Keratinocyte (primary cell): ENCODE data around the gene NHLRC1. TPM values are rescaled to one million over a fixed set of nuclear protein-coding genes. Genes with fewer than 3 reads are reported as not detected.

Experiments
- DNase-seq: peaks from one replicate; pipeline ENCODE4 v3.0.0-alpha.2; 2011; ENCODE audit warnings: low read depth, missing footprints, low spot score
- FAIRE-seq: peaks from 2 replicates; lab custom pipeline; 2011; peaks lifted over from hg19 to GRCh38; lab: Jason Lieb, UNC
- H2AFZ ChIP-seq: 2 replicates; pipeline ENCODE4 v1.6.0; 2012; ENCODE audit warnings: low read length, control low read depth, inconsistent platforms; ENCODE audit not compliant: control insufficient read depth
- H3K27ac ChIP-seq: 2 replicates; pipeline ENCODE4 v1.5.1; 2011; ENCODE audit warnings: low read length; ENCODE audit not compliant: control insufficient read depth, insufficient read depth
- H3K27me3 ChIP-seq: 3 replicates; pipeline ENCODE4 v1.6.0; 2011; ENCODE audit warnings: low read length; ENCODE audit not compliant: control insufficient read depth, insufficient read depth; ENCODE audit errors: extremely low read depth
- H3K36me3 ChIP-seq, 2 experiments: 2 replicates in 1 of 2; 3 replicates in 1 of 2; pipeline ENCODE4 v1.5.1; 2011; ENCODE audit warnings: low read length in 2 of 2, mild to moderate bottlenecking in 1 of 2; ENCODE audit not compliant: control insufficient read depth in 2 of 2, insufficient read depth in 2 of 2; ENCODE audit errors: extremely low read depth in 1 of 2
- H3K4me1 ChIP-seq: 3 replicates; pipeline ENCODE4 v1.5.1; 2011; ENCODE audit warnings: low read length; ENCODE audit not compliant: control insufficient read depth, insufficient read depth; ENCODE audit errors: extremely low read depth
- H3K4me2 ChIP-seq: 3 replicates; pipeline ENCODE4 v1.6.0; 2011; ENCODE audit warnings: low read depth, low read length; ENCODE audit not compliant: control insufficient read depth, insufficient read depth; ENCODE audit errors: extremely low read depth
- H3K4me3 ChIP-seq, 3 experiments: fragments of 200-600 bp in 1 of 3; sonication (generic) in 1 of 3; 2 replicates in 2 of 3; 3 replicates in 1 of 3; pipeline ENCODE4 v1.5.1; 2011 to 2016; ENCODE audit warnings: low read length in 3 of 3, mild to moderate bottlenecking in 3 of 3, control low read depth in 2 of 3, inconsistent platforms in 1 of 3, low read depth in 1 of 3, mixed read lengths in 1 of 3, mixed run types in 1 of 3, moderate library complexity in 1 of 3; ENCODE audit not compliant: control insufficient read depth in 2 of 3, insufficient read depth in 2 of 3; ENCODE audit errors: extremely low read depth in 1 of 3
- H3K79me2 ChIP-seq: 2 replicates; pipeline ENCODE4 v1.6.0; 2012; ENCODE audit warnings: low read length; ENCODE audit not compliant: control insufficient read depth, insufficient read depth
- H3K9ac ChIP-seq: 3 replicates; pipeline ENCODE4 v1.6.0; 2011; ENCODE audit warnings: low read length; ENCODE audit not compliant: control insufficient read depth, insufficient read depth; ENCODE audit errors: extremely low read depth
- H3K9me1 ChIP-seq: 3 replicates; pipeline ENCODE4 v1.6.0; 2011; ENCODE audit warnings: low read length; ENCODE audit not compliant: control insufficient read depth, insufficient read depth; ENCODE audit errors: extremely low read depth
- H3K9me3 ChIP-seq: 2 replicates; pipeline ENCODE4 v1.5.1; 2012; ENCODE audit warnings: low read depth, low read length; ENCODE audit not compliant: control insufficient read depth
- H4K20me1 ChIP-seq: 3 replicates; pipeline ENCODE4 v1.6.0; 2011; ENCODE audit warnings: low read length; ENCODE audit not compliant: control insufficient read depth, insufficient read depth; ENCODE audit errors: extremely low read depth
- CTCF ChIP-seq, 3 experiments: IDR thresholded peaks in 1 of 3; conservative IDR thresholded peaks in 1 of 3; optimal IDR thresholded peaks in 1 of 3; 2 replicates in 2 of 3; 3 replicates in 1 of 3; pipeline versions ENCODE3 to v1.5.1; 2011; ENCODE audit warnings: low read length in 3 of 3, mild to moderate bottlenecking in 3 of 3, moderate library complexity in 2 of 3, control low read depth in 1 of 3, inconsistent platforms in 1 of 3; ENCODE audit not compliant: insufficient read depth in 2 of 3; ENCODE audit errors: extremely low read depth in 1 of 3
- EZH2 ChIP-seq: IDR thresholded peaks from one replicate; pipeline ENCODE4 v1.6.1; 2012; ENCODE audit warnings: inconsistent platforms, mild to moderate bottlenecking, low read length, moderate library complexity
- dilution Hi-C: fragments of 300-500 bp; cut with MboI; formaldehyde crosslinking; loops from one replicate; pipeline ENCODE4 v1.7.0; 2020; ENCODE audit warnings: low sequenced_read_pairs; ENCODE audit not compliant: extremely low pct_ligation_motif_present
- polyA plus RNA-seq, 5 experiments: library from polyadenylated mRNA; depleted of rRNA in 3 of 5; stranded (reverse) in 3 of 5; stranded (forward) in 1 of 5; unstranded in 1 of 5; fragments of >200 nt; gene quantifications; 1 replicate in 1 of 5; 2 replicates in 3 of 5; 3 replicates in 1 of 5; pipeline versions ENCODE4 v1.2.1 to v1.2.3, GENCODE V29; 2011 to 2012; ENCODE audit warnings: missing spikeins in 2 of 5, low read depth in 1 of 5, low replicate concordance in 1 of 5

Gene NHLRC1
- polyA plus RNA-seq, 1 donor (not counting 4 experiments of a cell fraction or from before 2014, with no cell fraction given): 1.2 TPM

- H3K4me2 ChIP-seq: no peak overlapping the region
- H3K79me2 ChIP-seq: no peaks in the 10 kb centered on the region
- dilution Hi-C loops: no loop called here
- H2AFZ ChIP-seq: no peak overlapping the region
- DNase-seq: peak; percentile 9
- H3K4me3 ChIP-seq: no peak overlapping the region
- H3K4me1 ChIP-seq: no peaks in the 10 kb centered on the region
- peaks cover 5% of the 10 kb centered on the region for H3K9me3 ChIP-seq
- H4K20me1 ChIP-seq: no peaks in the 10 kb centered on the region
- no peaks in the 10 kb centered on the region for H3K9me1 ChIP-seq
- no peak for TF ChIP-seq EZH2
- no peak for TF ChIP-seq CTCF (optimal IDR thresholded peaks at IDR 0.05 in 1 of 3, IDR thresholded peaks at IDR 0.05 in 1 of 3, conservative IDR thresholded peaks at IDR 0.05 in 1 of 3; ENCODE audit: extremely low read depth in 1 of 3, insufficient read depth in 2 of 3, low read length in 3 of 3)
- FAIRE-seq: no peak
- H3K27ac ChIP-seq: no peak overlapping the region
- no peaks in the 10 kb centered on the region for H3K36me3 ChIP-seq
- H3K9ac ChIP-seq: no peak overlapping the region
- H3K27me3 ChIP-seq: no peaks in the 10 kb centered on the region
These were observed 32.1 kb downstream of the NHLRC1 start for GRCh38 chr6:18090349-18090786.

GRCh38 chr6:18088419-18089296 is 33.8 kb downstream of the NHLRC1 start:
- no peak overlapping the region for H3K9ac ChIP-seq
- DNase-seq: no peak
- no peak overlapping the region for H3K4me3 ChIP-seq
- H3K9me1 ChIP-seq: no peaks in the 10 kb centered on the region
- no peaks in the 10 kb centered on the region for H3K79me2 ChIP-seq
- no peak overlapping the region for H3K27ac ChIP-seq
- no peaks in the 10 kb centered on the region for H4K20me1 ChIP-seq
- H3K9me3 ChIP-seq: peaks cover 5% of the 10 kb centered on the region
- no peaks in the 10 kb centered on the region for H3K27me3 ChIP-seq
- FAIRE-seq: no peak
- H3K36me3 ChIP-seq: no peaks in the 10 kb centered on the region
- H3K4me1 ChIP-seq: no peaks in the 10 kb centered on the region
- dilution Hi-C loops: no loop called here
- TF ChIP-seq CTCF (optimal IDR thresholded peaks at IDR 0.05 in 1 of 3, IDR thresholded peaks at IDR 0.05 in 1 of 3, conservative IDR thresholded peaks at IDR 0.05 in 1 of 3; ENCODE audit: extremely low read depth in 1 of 3, insufficient read depth in 2 of 3, low read length in 3 of 3) (no peak), EZH2 (no peak)
- no peak overlapping the region for H2AFZ ChIP-seq
- no peak overlapping the region for H3K4me2 ChIP-seq
